ENCODE data around the gene ARHGAP45.
A peak's percentile ranks its signal among the peaks of the same experiment; 100 is the strongest.

Gene ARHGAP45

GRCh38 chr19:1085053-1085658 is 18.2 kb downstream of the ARHGAP45 start:
- no peak for DNase-seq

- no peak for DNase-seq
Measured at GRCh38 chr19:1085676-1086442, 18.9 kb downstream of the ARHGAP45 start.

DNA sequence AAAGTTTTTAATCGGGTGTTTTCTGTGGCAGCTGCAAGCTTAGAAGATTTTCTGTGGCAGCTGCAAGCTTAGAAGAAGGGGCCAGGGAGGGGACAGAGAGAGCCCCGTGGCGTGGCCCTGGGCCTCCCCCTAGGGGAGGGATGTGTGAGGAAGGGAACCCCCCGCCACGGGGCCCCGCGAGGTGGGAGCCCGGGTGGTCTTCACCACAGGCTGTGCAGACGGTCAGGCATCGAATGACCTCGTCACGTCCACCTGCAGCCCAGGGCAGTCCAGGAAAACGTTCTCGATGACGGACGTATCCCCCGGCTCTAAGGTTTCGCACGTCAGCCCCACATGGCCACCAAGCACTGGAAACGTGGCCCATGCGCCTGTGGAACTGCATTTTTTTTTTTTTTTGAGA is 19.6 kb downstream of the ARHGAP45 start:
- no peak for DNase-seq

DNA sequence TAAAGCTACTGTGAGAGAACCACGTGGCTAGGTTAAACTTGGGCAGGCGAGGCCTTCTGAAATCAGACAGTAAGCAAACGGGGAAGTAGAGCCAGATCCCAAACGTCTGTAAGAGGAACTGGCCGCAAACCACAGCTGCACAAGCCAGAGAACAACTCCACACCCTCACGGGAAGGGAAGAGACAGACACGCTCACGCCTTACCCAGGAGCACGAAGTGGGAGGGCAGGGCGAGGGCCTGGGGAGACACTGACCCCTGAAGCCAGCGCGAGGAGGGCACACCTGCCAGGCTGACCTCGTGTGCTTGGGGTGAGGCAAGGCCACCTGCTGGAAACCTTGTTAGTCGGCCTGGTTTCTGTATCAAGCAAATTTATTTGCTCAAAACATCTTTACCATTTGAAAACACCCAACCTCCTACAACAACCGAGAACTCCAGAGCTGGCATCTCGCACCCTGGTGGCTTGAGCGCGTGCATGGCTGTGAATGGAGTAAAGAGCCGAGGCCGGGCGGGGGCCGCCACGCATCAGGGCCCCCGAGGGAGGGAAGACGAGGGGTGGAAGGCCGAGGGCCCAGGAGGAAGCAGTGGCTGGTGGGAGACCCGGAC is 20.9 kb downstream of the ARHGAP45 start:
- DNase-seq, result peak in 19 of 56 donors; percentile 10 to 71 (median 23)

GRCh38 chr19:1088416-1089010 is 21.5 kb downstream of the ARHGAP45 start:
- peak in 1 of 56 donors; percentile 34 for DNase-seq

DNA sequence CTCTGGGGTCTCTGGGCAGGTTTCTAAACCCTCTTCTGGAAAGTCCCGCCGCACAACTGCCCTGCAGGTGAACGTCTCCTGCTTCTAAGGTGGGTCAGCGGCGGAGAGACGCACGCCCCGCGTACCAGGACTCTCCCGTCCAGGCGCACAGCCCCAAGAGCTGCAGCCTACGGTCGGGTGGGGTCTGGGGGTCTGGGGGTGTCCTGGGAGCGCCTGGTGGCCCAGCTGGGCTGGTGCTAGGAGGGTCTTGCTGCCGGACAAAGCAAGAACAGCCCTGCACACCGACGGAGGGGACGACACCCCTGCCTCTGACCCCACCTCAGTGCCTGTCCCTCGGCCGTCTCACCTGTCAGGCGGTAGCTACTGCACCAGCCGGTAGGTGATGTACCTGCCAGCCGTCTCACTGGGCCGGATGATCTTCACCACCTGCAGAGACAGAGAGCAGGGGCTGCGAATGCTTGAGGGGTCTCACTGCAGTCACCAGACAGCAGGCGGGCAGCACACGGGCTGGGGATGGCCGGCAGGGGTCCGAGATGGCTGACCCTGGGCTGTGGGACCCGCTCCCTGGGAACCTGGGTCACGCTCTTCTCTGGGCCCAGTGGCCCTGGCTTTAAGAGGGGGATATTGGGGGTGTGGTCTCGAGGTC is 22.3 kb downstream of the ARHGAP45 start:
- DNase-seq, result no peak

- no peak for DNase-seq
Measured at GRCh38 chr19:1089891-1090290, 22.9 kb downstream of the ARHGAP45 start.

- DNase-seq, result no peak
Measured at GRCh38 chr19:1090731-1091543, 24.0 kb downstream of the ARHGAP45 start.

DNA sequence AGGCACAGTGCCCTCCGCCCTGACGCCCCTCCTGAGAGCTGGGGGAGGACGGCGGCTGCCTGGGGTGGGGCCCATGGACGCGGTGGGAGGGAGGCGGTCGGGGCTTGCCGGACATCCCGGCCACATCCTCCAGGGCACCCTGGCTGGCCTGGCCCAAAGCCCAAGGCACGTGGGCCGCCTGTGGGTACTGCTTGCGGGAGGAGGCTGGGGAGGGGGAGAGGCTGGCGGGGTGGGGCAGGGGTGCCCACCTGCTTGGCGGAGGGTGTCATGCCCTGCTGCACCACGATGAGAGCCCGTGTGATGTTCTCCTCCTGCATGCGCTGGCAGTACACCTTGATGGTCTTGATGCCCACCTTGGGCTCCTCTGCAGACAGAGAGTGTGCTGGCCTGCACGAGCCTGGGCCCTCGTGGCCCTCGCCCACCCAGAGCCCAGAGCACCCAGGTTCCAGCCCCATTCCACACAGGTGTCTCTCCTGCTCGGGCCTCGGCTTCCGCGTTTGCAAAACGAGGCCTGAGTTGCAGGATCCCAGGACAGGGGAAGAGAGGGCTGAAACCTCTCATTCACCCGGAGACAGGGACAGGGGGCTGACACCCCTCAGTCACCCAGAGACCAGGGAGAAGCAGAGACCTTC is 24.7 kb downstream of the ARHGAP45 start:
- DNase-seq, result no peak

DNA sequence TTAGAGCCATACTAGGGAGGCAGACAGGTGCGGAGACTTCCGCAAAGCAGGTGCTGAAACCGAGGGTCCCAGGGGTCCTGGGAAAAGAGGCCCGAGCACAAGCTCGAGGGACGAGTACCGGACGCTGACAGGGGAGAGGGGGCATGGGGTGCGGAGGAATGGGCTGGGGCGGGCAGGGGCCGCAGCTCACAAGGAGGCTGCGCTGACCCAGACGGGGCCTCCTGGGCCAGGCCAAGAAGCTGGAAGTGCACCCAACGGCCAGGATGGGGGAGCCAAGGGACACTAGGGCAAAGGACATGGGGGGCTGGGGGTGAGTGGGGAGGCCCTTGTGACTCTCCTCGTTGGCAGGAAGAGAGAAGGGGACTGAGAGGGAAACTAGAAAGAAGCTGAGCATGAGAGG is 26.4 kb downstream of the ARHGAP45 start:
- no peak for DNase-seq

DNA sequence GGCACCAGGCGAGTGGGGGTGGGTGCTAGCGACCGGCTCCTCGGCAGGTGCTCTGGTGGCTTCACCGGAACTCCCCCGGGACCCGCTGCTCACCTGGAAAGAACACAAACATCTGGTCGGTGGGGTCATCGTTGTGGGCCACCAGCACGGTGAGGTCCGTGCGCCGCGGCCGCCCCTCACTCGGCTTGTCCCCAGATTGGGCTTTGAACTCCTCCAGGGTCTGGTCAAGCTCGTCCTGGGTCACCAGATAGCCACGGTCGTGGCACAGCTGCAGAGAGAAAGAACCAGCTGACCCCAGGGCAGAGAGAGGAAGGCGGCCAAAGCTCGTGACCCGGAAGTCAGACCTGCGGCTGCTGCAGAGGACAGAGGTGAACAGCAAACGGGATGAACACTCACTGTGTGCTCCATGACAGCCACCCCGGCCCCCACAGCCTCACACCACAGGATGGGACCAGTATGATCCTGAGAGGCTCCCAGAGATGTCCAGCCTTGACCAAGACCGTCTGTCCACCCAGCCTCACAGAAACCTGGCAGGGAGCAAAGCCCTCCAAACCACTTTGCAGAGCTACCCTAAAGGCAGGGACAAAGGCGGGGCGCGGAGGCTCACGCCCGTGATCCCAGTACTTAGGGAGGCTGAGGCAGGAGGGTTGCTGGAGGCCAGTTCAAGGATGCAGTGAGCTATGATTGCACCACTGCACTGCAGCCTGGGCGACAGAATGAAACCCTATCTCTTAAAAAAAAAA is 27.0 kb downstream of the ARHGAP45 start:
- DNase-seq, result no peak

- DNase-seq, result no peak
Measured at GRCh38 chr19:1094655-1094977, 27.6 kb downstream of the ARHGAP45 start.

DNA sequence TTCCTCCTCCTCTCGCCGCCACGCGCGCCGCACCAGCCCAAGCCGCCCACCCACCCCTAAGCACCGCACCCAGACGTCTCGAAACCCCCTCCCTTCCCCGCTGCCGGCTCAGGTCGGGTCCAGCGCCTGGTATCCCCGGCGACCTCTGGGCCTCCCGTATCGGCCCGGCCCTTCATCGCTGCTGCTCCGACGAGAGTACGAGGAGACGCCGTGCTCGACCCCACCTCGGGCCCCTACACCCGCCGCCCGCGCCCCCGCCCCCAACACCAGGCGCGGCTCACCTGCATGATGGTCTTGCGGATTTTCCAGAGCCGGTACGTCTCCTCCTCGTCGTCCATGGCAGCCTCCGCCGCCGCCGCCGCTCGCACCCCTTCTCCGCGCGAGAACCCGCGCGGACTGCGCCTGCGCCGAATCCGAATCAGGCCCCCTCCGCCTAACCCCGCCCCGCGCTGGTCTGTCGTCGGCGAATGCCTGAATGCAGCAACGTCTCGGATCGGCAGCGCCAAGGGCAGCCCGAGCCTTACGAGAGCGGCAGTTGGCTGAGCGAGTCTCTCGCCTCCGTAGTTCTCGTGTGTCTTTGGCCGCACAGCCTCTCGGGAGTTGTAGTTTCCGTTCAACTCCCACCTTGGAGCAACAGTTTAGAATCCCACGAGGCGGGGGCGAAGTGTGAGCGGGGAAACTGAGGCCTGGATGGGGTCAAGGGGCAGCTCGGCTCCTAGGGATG is 28.2 kb downstream of the ARHGAP45 start, which contains the start of gene POLR2E:
Gene POLR2E (minus strand): TSS at position 398 of the 724 bp plus-strand sequence. CDS start 60 bp downstream, at position 338.
- DNase-seq, result peak; percentile 63 to 100 (median 97)

DNA sequence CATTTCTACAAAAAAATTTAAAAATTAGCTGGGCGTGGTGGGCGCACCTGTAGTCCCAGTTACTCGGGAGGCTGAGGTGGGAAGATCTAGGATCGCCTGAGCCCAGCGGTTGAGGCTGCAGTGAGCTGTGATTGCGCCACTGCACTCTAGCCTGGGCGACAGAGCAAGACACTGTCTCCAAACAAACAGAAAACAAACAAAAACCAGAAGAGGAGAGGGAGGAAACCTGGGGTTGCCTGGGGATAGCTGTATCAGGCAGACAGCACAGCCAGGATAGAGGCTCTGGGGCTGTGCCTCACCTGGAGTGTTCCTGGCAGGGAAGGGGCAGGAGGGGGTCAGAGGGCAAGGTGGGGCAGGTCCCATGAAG is 30.8 kb downstream of the ARHGAP45 start:
- no peak for DNase-seq

DNA sequence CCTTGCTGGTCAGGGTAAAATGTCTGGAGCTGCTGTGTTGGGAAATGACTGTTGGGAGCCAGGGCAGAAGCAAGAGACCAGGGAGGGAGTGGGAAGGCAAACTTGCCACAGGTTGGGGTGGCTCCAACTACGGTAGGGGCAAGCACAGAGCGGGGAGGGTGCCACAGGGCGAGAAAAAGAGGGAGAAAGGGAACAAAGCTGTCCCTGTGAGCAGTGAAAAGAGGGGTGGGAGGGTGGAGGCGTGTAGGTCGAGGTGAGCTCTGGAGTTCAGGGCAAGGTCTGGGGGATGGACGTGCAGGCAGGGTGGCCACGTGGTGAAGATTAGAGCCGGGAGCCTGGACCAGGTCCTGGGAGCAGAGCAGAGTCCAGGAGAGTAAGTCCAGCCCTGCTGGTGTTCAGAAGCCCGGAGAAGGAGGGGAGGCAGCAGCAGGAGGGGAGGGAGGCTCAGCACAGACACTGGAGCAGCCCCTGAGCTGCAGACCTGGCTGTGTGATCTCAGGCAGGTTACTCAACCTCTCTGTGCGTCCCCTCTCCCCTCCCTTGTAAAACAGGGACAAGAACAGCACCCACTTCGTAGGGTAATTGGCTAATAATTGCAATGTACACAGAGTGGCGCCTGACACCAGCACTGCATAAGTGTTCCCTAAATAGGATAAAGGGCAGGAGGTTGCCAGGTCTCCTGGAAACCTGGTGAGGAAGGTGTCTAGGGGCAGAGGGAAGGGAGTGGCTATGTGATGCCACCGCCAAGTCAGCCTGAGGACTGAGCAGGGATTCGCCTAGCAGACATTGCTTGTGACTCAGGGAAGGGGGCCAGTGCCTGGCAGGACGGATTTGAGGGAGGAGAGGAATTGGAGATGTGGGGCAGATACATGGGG is 31.4 kb downstream of the ARHGAP45 start:
- DNase-seq, result no peak

DNA sequence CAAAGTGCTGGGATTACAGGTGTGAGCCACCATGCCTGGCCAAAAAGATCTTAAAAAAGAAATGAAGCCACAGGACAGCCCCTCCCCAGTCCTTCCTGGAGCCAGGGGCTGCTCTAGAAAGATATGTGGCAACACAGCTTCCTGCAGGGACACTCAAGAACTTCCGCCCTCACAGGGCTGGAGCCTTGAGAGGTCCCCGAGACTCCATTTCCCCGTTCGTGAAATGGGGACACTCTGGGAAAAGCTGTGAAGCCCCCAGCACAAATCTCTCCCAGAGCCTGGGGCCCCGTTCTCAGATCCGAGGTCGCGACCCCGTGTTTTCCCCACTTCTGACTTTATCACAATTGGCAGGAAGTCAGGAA is 34.4 kb downstream of the ARHGAP45 start:
- no peak for DNase-seq

- no peak for DNase-seq
Measured at GRCh38 chr19:1102407-1103131, 35.6 kb downstream of the ARHGAP45 start.

Data from amygdala (tissue), 56 donors.